T-helper 2 cell treated with Interferon-gamma antibody and Interleukin-4, amounts not matched to agents 5 μg/mL and 100 μg/mL, for 36 hours (primary cell): ENCODE results near the gene RPP40.
"Not testable (repeated sequence)": the region's sequence is repeated elsewhere in the genome, so short reads cannot be mapped to it uniquely, and the experiment has no call there.

ENCODE experiments used
- DNase-seq: peaks from one replicate; pipeline ENCODE4 v3.0.0; 2021; ENCODE audit warnings: low spot score
- H3K27ac Mint-ChIP-seq: one replicate; pipeline ENCODE4 v1.8.0; 2021; ENCODE audit warnings: mild to moderate bottlenecking, mixed read lengths
- H3K27me3 Mint-ChIP-seq: one replicate; pipeline ENCODE4 v1.8.0; 2021; ENCODE audit warnings: low read depth, mixed read lengths
- H3K36me3 Mint-ChIP-seq: one replicate; pipeline ENCODE4 v1.8.0; 2021; ENCODE audit warnings: low read depth, mixed read lengths
- H3K4me1 Mint-ChIP-seq: one replicate; pipeline ENCODE4 v1.8.0; 2021; ENCODE audit warnings: low read depth, mixed read lengths
- H3K4me3 Mint-ChIP-seq: one replicate; pipeline ENCODE4 v1.8.0; 2022; ENCODE audit warnings: mild to moderate bottlenecking, moderate library complexity, mixed read lengths
- H3K9me3 Mint-ChIP-seq: one replicate; pipeline ENCODE4 v1.8.0; 2021; ENCODE audit warnings: mixed read lengths

The RPP40 gene

GRCh38 chr6:5003604-5004372 lies at the start of gene RPP40:
RPP40 (minus strand) TSS chr6:5004037; CDS start chr6:5004002, 35 bp downstream.
- H3K27ac Mint-ChIP-seq = peak within 1 kb of the TSS; percentile 89
- peak within 1 kb of the TSS; percentile 89 for H3K4me3 Mint-ChIP-seq
- H3K9me3 Mint-ChIP-seq = no peaks in the 10 kb centered on the region
- peaks cover 9% of the 10 kb centered on the region for H3K4me1 Mint-ChIP-seq
- no peaks in the 10 kb centered on the region for H3K36me3 Mint-ChIP-seq
- no peaks in the 10 kb centered on the region for H3K27me3 Mint-ChIP-seq
- DNase-seq = peak; percentile 97

GRCh38 chr6:5053038-5053437 lies 49.2 kb upstream of the RPP40 start:
- DNase-seq = no peak
- no peak overlapping the region for H3K27ac Mint-ChIP-seq
- no peak overlapping the region for H3K4me3 Mint-ChIP-seq
- H3K4me1 Mint-ChIP-seq = peaks cover 3% of the 10 kb centered on the region
- peaks cover 13% of the 10 kb centered on the region for H3K9me3 Mint-ChIP-seq
- H3K36me3 Mint-ChIP-seq = peaks cover 2% of the 10 kb centered on the region
- H3K27me3 Mint-ChIP-seq = peaks cover 7% of the 10 kb centered on the region

- H3K27ac Mint-ChIP-seq = no peak overlapping the region
- peaks cover 7% of the 10 kb centered on the region for H3K27me3 Mint-ChIP-seq
- no peak for DNase-seq
- H3K36me3 Mint-ChIP-seq = peaks cover 2% of the 10 kb centered on the region
- peaks cover 13% of the 10 kb centered on the region for H3K9me3 Mint-ChIP-seq
- peaks cover 3% of the 10 kb centered on the region for H3K4me1 Mint-ChIP-seq
- H3K4me3 Mint-ChIP-seq = no peak overlapping the region
Observed at GRCh38 chr6:5051394-5051793, 47.6 kb upstream of the RPP40 start.

- no peak for DNase-seq
- Mint-ChIP-seq H3K4me1 (peaks cover 3% of the 10 kb centered on the region), H3K9me3 (peaks cover 13% of the 10 kb centered on the region), H3K36me3 (peaks cover 2% of the 10 kb centered on the region), H3K4me3 (no peak overlapping the region), H3K27me3 (peaks cover 5% of the 10 kb centered on the region), H3K27ac (no peak overlapping the region)
Observed at GRCh38 chr6:5050009-5050408, 46.2 kb upstream of the RPP40 start.

GRCh38 chr6:5046430-5046829 lies 42.6 kb upstream of the RPP40 start:
- no peak for DNase-seq
- H3K9me3 Mint-ChIP-seq = peaks cover 9% of the 10 kb centered on the region
- no peak overlapping the region for H3K4me3 Mint-ChIP-seq
- no peaks in the 10 kb centered on the region for H3K4me1 Mint-ChIP-seq
- peaks cover 2% of the 10 kb centered on the region for H3K36me3 Mint-ChIP-seq
- no peak overlapping the region for H3K27ac Mint-ChIP-seq
- peaks cover 5% of the 10 kb centered on the region for H3K27me3 Mint-ChIP-seq

GRCh38 chr6:5045416-5045815 lies 41.6 kb upstream of the RPP40 start:
- no peaks in the 10 kb centered on the region for H3K9me3 Mint-ChIP-seq
- H3K4me1 Mint-ChIP-seq = no peaks in the 10 kb centered on the region
- H3K27me3 Mint-ChIP-seq = no peaks in the 10 kb centered on the region
- no peak overlapping the region for H3K4me3 Mint-ChIP-seq
- no peak for DNase-seq
- no peak overlapping the region for H3K27ac Mint-ChIP-seq
- H3K36me3 Mint-ChIP-seq = no peaks in the 10 kb centered on the region

- Mint-ChIP-seq H3K9me3 (no peaks in the 10 kb centered on the region), H3K27ac (no peak overlapping the region), H3K36me3 (no peaks in the 10 kb centered on the region), H3K4me3 (no peak overlapping the region), H3K27me3 (no peaks in the 10 kb centered on the region), H3K4me1 (no peaks in the 10 kb centered on the region)
- DNase-seq = no peak
Observed at GRCh38 chr6:5044866-5045265, 41.0 kb upstream of the RPP40 start.

GRCh38 chr6:5042436-5042835 lies 38.6 kb upstream of the RPP40 start:
- Mint-ChIP-seq H3K27me3 (no peaks in the 10 kb centered on the region), H3K4me3 (no peak overlapping the region), H3K36me3 (no peaks in the 10 kb centered on the region), H3K4me1 (no peaks in the 10 kb centered on the region), H3K9me3 (no peaks in the 10 kb centered on the region), H3K27ac (no peak overlapping the region)
- DNase-seq = no peak

GRCh38 chr6:5041955-5042354 lies 38.1 kb upstream of the RPP40 start:
- no peak overlapping the region for H3K4me3 Mint-ChIP-seq
- no peak for DNase-seq
- no peak overlapping the region for H3K27ac Mint-ChIP-seq
- no peaks in the 10 kb centered on the region for H3K9me3 Mint-ChIP-seq
- H3K36me3 Mint-ChIP-seq = no peaks in the 10 kb centered on the region
- H3K4me1 Mint-ChIP-seq = no peaks in the 10 kb centered on the region
- H3K27me3 Mint-ChIP-seq = no peaks in the 10 kb centered on the region

GRCh38 chr6:5036269-5036668 lies 32.4 kb upstream of the RPP40 start:
- no peak overlapping the region for H3K27ac Mint-ChIP-seq
- H3K9me3 Mint-ChIP-seq = no peaks in the 10 kb centered on the region
- no peaks in the 10 kb centered on the region for H3K36me3 Mint-ChIP-seq

GRCh38 chr6:5034736-5035135 lies 30.9 kb upstream of the RPP40 start:
- H3K4me1 Mint-ChIP-seq = peaks cover 4% of the 10 kb centered on the region
- H3K9me3 Mint-ChIP-seq = no peaks in the 10 kb centered on the region
- peaks cover 2% of the 10 kb centered on the region for H3K27me3 Mint-ChIP-seq
- H3K4me3 Mint-ChIP-seq = no peak overlapping the region
- H3K36me3 Mint-ChIP-seq = no peaks in the 10 kb centered on the region
- H3K27ac Mint-ChIP-seq = no peak overlapping the region
- no peak for DNase-seq

More at GRCh38 chr6:5036269-5036668, 32.4 kb upstream of the RPP40 start:
- Mint-ChIP-seq H3K4me1 (no peaks in the 10 kb centered on the region), H3K4me3 (no peak overlapping the region), H3K27me3 (peaks cover 2% of the 10 kb centered on the region)
- no peak for DNase-seq

- Mint-ChIP-seq H3K27me3 (peaks cover 2% of the 10 kb centered on the region), H3K4me3 (no peak overlapping the region), H3K36me3 (no peaks in the 10 kb centered on the region), H3K4me1 (peaks cover 4% of the 10 kb centered on the region), H3K9me3 (no peaks in the 10 kb centered on the region), H3K27ac (no peak overlapping the region)
- DNase-seq = no peak
Observed at GRCh38 chr6:5034328-5034727, 30.5 kb upstream of the RPP40 start.

- H3K27ac Mint-ChIP-seq, H3K9me3 Mint-ChIP-seq, DNase-seq, H3K36me3 Mint-ChIP-seq, H3K4me3 Mint-ChIP-seq, H3K27me3 Mint-ChIP-seq, H3K4me1 Mint-ChIP-seq: not testable (repeated sequence)
Observed at GRCh38 chr6:5033214-5033904, 29.5 kb upstream of the RPP40 start.

GRCh38 chr6:5032706-5033105 lies 28.9 kb upstream of the RPP40 start:
- H3K27ac Mint-ChIP-seq, H3K27me3 Mint-ChIP-seq, DNase-seq, H3K9me3 Mint-ChIP-seq, H3K36me3 Mint-ChIP-seq, H3K4me3 Mint-ChIP-seq, H3K4me1 Mint-ChIP-seq: not testable (repeated sequence)
